ENCODE measurements around the gene MAF.

GRCh38 chr16:79601092-79601930 is 774 bp upstream of the MAF start:
- TF ChIP-seq CTCF (conservative IDR thresholded peaks at IDR 0.05 in 1 of 2, IDR thresholded peaks at IDR 0.05 in 1 of 2; ENCODE audit: low read depth in 1 of 2, low read length in 2 of 2) (no peak), EZH2 (IDR thresholded peaks at IDR 0.05; ENCODE audit: low read length, missing control alignments) (no peak)
